ENCODE data around the gene GZMA.

The GZMA gene

GRCh38 chr5:55064523-55064922, 37.9 kb upstream of the GZMA start:
- Mint-ChIP-seq H3K9me3 (peaks cover 3% of the 10 kb centered on the region), H3K27me3 (ENCODE audit: low read depth) (no peaks in the 10 kb centered on the region), H3K36me3 (ENCODE audit: low read depth) (no peaks in the 10 kb centered on the region), H3K4me1 (no peaks in the 10 kb centered on the region), H3K4me3 (no peak overlapping the region), H3K27ac (no peak overlapping the region)
- TF ChIP-seq CTCF (IDR thresholded peaks at IDR 0.05; ENCODE audit: unreplicated experiment in 3 of 3), result no peak

GRCh38 chr5:55066277-55066676, 36.2 kb upstream of the GZMA start:
- TF ChIP-seq CTCF (IDR thresholded peaks at IDR 0.05; ENCODE audit: unreplicated experiment in 3 of 3), result no peak
- Mint-ChIP-seq H3K9me3 (peaks cover 3% of the 10 kb centered on the region), H3K36me3 (ENCODE audit: low read depth) (no peaks in the 10 kb centered on the region), H3K4me1 (no peaks in the 10 kb centered on the region), H3K27ac (no peak overlapping the region), H3K27me3 (ENCODE audit: low read depth) (no peaks in the 10 kb centered on the region), H3K4me3 (no peak overlapping the region)

GRCh38 chr5:55070968-55071367, 31.5 kb upstream of the GZMA start:
- H3K27me3 Mint-ChIP-seq (ENCODE audit: low read depth), result no peaks in the 10 kb centered on the region
- H3K4me3 Mint-ChIP-seq, result no peak overlapping the region
- H3K36me3 Mint-ChIP-seq (ENCODE audit: low read depth), result no peaks in the 10 kb centered on the region
- TF ChIP-seq CTCF (IDR thresholded peaks at IDR 0.05; ENCODE audit: unreplicated experiment in 3 of 3), result no peak
- H3K4me1 Mint-ChIP-seq, result no peaks in the 10 kb centered on the region
- no peak overlapping the region for H3K27ac Mint-ChIP-seq
- H3K9me3 Mint-ChIP-seq, result peaks cover 5% of the 10 kb centered on the region

- Mint-ChIP-seq H3K36me3 (ENCODE audit: low read depth) (no peaks in the 10 kb centered on the region), H3K4me3 (no peak overlapping the region), H3K27me3 (ENCODE audit: low read depth) (no peaks in the 10 kb centered on the region), H3K9me3 (peaks cover 3% of the 10 kb centered on the region), H3K4me1 (no peaks in the 10 kb centered on the region), H3K27ac (no peak overlapping the region)
- TF ChIP-seq CTCF (IDR thresholded peaks at IDR 0.05; ENCODE audit: unreplicated experiment in 3 of 3), result no peak
Measured at GRCh38 chr5:55071413-55071812, 31.0 kb upstream of the GZMA start.

GRCh38 chr5:55072666-55073065, 29.8 kb upstream of the GZMA start:
- Mint-ChIP-seq H3K4me3 (no peak overlapping the region), H3K27me3 (ENCODE audit: low read depth) (no peaks in the 10 kb centered on the region), H3K27ac (no peak overlapping the region), H3K4me1 (no peaks in the 10 kb centered on the region), H3K9me3 (peaks cover 2% of the 10 kb centered on the region), H3K36me3 (ENCODE audit: low read depth) (no peaks in the 10 kb centered on the region)
- TF ChIP-seq CTCF (IDR thresholded peaks at IDR 0.05; ENCODE audit: unreplicated experiment in 3 of 3), result no peak

GRCh38 chr5:55073211-55073610, 29.2 kb upstream of the GZMA start:
- peaks cover 7% of the 10 kb centered on the region for H3K9me3 Mint-ChIP-seq
- no peak overlapping the region for H3K27ac Mint-ChIP-seq
- no peaks in the 10 kb centered on the region for H3K4me1 Mint-ChIP-seq
- no peaks in the 10 kb centered on the region for H3K27me3 Mint-ChIP-seq (ENCODE audit: low read depth)
- TF ChIP-seq CTCF (IDR thresholded peaks at IDR 0.05; ENCODE audit: unreplicated experiment in 3 of 3), result no peak
- no peaks in the 10 kb centered on the region for H3K36me3 Mint-ChIP-seq (ENCODE audit: low read depth)
- H3K4me3 Mint-ChIP-seq, result no peak overlapping the region

Data from nephron (organoid).